ENCODE data around the gene HOXB6.

HOXB6 gene

DNA sequence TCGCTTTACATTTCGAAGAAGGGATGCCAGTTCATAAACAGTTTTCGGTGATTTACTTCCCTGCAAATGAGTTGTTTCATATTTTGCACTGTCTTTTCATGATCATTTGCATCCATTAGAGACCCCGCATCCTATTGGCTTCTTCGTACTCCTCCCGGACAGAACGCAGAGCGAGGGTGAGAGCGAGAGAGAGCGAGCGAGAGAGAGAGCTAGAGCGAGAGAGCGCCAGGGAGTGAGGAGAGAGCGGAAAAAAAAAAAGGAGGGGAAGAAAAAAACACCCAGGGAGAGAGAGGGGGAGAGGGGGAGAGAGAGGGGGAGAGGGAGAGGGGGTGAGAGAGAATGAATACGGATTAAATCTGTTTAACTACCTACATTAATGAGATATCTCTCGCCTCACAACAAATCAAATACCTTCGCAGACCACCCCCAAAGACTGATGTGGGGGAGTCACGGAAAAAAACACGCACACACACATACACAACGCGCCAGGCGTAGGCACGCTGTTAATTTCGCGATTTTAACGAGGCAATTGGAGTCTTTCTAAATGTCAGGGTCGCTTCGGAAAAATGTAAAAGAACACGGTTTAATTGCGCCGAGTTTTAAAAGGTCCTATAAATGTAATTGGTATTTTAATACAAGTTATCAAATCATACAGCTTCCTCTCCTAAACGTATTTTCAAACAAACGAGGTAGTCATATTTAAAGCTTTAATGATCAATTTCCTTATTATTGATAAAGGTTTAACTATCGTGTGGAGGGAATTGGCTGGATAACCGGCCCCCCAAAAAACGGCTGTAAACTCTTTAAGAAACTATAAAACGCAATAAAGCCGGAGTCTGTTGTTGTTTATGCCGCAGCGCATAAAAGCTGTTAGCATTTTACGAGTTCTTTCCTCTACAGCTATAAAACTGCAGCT is 10.5 kb upstream of the HOXB6 start, which contains the start of gene HOXB8:
Gene HOXB8, minus strand, starts transcription at position 246 of the 916 bp plus-strand sequence. CDS start 588 bp downstream, outside the sequence.
- H3K4me3 ChIP-seq (ENCODE audit: low read depth, low read length), result no peak within 1 kb of the TSS
- TF ChIP-seq, protein P1, sequence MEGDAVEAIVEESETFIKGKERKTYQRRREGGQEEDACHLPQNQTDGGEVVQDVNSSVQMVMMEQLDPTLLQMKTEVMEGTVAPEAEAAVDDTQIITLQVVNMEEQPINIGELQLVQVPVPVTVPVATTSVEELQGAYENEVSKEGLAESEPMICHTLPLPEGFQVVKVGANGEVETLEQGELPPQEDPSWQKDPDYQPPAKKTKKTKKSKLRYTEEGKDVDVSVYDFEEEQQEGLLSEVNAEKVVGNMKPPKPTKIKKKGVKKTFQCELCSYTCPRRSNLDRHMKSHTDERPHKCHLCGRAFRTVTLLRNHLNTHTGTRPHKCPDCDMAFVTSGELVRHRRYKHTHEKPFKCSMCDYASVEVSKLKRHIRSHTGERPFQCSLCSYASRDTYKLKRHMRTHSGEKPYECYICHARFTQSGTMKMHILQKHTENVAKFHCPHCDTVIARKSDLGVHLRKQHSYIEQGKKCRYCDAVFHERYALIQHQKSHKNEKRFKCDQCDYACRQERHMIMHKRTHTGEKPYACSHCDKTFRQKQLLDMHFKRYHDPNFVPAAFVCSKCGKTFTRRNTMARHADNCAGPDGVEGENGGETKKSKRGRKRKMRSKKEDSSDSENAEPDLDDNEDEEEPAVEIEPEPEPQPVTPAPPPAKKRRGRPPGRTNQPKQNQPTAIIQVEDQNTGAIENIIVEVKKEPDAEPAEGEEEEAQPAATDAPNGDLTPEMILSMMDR (IDR thresholded peaks at IDR 0.05; ENCODE audit: control insufficient read depth, extremely low read depth, insufficient read depth), result no peak
- no peak for DNase-seq (ENCODE audit: low read depth)

DNA sequence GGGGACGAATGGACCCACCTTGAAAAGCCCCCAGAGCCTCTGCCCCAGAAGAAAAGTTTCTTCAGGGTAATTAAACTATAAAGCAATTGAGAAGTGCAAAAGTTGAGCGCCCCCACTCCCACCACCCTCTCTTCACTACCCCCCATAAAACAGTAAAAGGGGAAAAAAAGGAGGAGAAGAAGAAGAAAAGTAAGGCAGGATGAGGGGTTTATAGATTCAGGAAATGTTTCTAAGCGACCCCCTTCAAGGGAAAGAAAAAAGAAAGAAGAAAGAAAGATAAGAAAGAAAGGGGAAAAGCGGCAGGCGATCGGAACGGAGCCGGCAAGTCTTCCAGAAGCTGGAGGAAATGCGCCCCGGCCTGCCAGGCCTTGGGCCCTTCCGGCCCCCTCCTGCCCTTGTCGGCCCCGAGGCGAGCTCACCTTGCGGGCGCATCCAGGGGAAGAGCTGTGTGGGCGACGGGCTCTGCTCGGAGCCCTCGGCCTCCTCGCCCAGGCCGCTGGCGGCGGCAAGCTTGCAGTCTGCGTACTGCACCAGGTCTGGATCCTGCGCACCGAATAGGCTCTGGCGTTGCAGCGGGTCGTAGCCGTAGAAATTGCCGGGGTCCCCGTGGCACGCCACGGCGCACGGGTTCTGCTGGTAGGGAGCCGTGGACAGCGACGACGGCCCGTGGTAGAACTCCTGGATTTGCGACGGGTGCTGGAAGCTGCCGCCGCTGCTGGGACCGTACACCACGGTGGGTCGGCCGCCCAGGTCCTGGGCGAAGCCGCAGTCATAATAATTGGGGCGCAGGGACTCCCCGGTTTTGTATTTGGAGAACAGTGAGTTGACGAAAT is 9.3 kb upstream of the HOXB6 start:
- no peak overlapping the region for H3K4me3 ChIP-seq (ENCODE audit: low read depth, low read length)
- no peak for DNase-seq (ENCODE audit: low read depth)
- TF ChIP-seq, protein P1 (IDR thresholded peaks at IDR 0.05; ENCODE audit: control insufficient read depth, extremely low read depth, insufficient read depth), result no peak

DNA sequence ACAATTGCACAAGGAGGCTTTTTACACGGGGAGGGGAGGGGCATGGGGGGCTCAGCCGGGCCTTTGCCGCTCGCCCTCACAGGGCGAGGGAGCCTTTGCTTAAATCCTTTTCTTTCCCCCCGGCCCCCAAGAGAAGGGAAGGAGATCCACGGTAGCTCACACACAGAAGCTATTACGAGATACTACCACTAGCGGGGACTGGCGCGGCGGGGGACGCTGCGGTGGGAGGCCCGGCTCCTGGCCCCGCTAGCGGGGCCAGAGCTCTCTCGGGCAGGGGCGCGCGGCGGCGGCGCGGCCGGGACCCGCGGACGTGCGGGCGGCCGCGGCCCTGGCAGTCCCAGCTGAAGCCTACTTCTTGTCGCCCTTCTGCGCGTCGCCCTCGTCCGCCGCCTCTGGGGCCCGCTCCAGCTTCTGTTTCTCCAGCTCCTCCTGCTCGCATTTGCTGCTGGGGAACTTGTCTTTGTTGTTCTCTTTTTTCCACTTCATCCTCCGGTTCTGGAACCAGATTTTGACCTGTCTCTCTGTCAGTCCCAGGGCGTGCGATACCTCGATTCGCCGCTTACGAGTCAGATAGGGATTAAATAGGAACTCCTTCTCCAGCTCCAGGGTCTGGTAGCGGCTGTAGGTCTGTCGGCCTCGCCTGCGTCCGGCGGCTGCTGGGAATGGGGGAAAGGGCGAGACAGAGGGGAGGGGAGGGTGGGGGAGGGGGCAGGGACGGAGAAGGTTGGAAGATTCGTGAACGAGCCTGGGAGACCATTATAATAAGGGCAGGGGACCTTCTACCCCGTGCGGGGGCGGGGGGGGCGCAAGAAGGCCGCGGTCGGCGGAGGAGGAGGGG is 8.3 kb upstream of the HOXB6 start:
- H3K4me3 ChIP-seq (ENCODE audit: low read depth, low read length), result no peak overlapping the region
- no peak for DNase-seq (ENCODE audit: low read depth)
- TF ChIP-seq, protein P1 (IDR thresholded peaks at IDR 0.05; ENCODE audit: control insufficient read depth, extremely low read depth, insufficient read depth), result no peak

DNA sequence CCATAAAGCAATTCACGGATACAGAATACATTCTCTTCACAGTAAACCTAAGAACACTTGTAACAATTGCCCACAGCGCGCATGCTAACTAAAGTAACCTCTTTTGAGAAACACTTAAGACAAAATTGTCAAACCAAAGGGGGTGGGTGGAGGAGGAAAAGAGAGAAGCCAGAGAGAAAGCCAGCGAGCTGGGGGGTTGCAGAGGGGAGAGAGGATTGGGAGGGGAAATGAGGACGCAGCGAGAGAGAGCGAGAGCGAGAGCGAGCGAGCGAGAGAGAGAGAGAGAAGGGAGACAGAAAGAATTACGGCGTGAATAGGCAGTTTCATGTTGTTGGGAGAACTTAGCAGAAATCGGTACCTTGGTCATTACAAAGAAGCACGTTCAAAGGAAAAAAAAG is 7.7 kb upstream of the HOXB6 start:
- TF ChIP-seq, protein P1 (IDR thresholded peaks at IDR 0.05; ENCODE audit: control insufficient read depth, extremely low read depth, insufficient read depth), result no peak
- DNase-seq (ENCODE audit: low read depth), result no peak
- no peak overlapping the region for H3K4me3 ChIP-seq (ENCODE audit: low read depth, low read length)

DNA sequence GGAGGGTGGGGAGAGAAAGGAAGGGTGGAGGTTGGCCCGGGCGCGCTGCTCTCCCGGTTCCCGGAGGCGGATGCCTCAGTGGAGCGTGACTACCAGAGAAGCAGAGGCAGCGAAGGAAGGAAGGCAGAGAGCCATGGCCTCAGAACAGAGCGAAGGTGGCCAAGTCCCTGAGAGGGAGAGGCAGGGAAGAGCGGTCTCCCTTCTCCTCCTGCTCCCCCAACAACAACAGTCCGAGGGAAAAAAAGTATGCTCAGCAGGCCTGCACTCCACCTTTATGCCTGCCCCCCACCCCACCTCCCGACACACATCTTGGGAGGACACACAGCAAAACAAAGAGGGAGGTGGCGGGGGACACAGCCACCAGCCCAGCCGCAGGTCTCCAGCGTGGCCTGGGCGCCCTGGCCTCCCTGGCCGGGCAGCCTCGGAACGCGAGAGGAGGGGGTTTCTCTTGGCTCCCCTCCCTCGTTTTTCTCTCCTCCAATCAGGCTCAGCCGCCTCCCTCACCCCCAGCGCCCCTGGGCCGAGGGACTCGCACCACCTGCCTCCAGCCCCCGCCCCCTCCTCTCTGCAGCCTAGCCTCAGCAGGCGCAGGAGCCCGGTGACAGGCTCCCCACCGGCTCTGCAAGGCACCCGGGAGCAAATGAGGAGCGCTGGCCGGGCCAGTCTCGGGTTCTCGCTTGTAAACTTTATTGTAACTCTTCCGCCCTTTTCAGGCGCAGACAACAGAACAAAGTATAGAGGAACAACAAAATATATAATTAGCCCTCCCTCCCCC is 7.1 kb upstream of the HOXB6 start:
- TF ChIP-seq, protein P1 (IDR thresholded peaks at IDR 0.05; ENCODE audit: control insufficient read depth, extremely low read depth, insufficient read depth), result no peak
- DNase-seq (ENCODE audit: low read depth), result no peak
- no peak overlapping the region for H3K4me3 ChIP-seq (ENCODE audit: low read depth, low read length)

DNA sequence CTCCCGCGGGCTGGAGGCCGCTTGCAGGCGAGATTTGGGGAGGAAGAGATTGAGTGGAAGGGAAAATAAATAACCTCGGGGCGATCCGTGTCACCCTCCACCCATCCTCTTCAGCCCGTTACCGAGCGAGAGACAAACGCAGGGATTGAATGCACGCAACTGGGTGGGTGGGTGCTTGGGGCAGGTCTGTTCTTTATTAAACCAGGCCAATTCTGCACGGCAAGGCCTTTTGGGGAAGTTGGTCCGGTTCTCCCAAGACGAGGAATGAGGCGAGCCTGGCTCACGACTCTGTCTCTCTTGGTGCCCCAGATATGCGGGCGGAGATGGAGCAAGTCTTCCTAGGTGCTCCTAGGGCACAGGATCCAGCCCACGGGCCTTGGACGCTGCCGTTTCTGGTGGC is 6.4 kb upstream of the HOXB6 start:
- TF ChIP-seq, protein P1 (IDR thresholded peaks at IDR 0.05; ENCODE audit: control insufficient read depth, extremely low read depth, insufficient read depth), result no peak
- no peak for DNase-seq (ENCODE audit: low read depth)
- H3K4me3 ChIP-seq (ENCODE audit: low read depth, low read length), result no peak overlapping the region

All from LNCaP clone FGC (cell line).